Kidney glomerular epithelial cell (primary cell): ENCODE results near the gene SERPINE2.

Experiments used
- DNase-seq: peaks from one replicate; lab custom pipeline; 2025; lab: John Stamatoyannopoulos, UW

SERPINE2 gene

GRCh38 chr2:224039080-224039769 is at the start of gene SERPINE2:
Gene SERPINE2 (minus strand): TSS chr2:224039286. CDS start chr2:224001900, 37,386 bp downstream.
- DNase-seq, result peak; percentile 25

GRCh38 chr2:224086226-224086914 is 47.3 kb upstream of the SERPINE2 start:
- peak; percentile 78 for DNase-seq

GRCh38 chr2:224085811-224086210 is 46.7 kb upstream of the SERPINE2 start:
- DNase-seq, result peak; percentile 71

- peak; percentile 67 for DNase-seq
Observed at GRCh38 chr2:224085246-224085645, 46.2 kb upstream of the SERPINE2 start.

GRCh38 chr2:224084266-224084892 is 45.3 kb upstream of the SERPINE2 start:
- DNase-seq, result no peak

- no peak for DNase-seq
Observed at GRCh38 chr2:224083638-224084037, 44.6 kb upstream of the SERPINE2 start.

- DNase-seq, result peak; percentile 56
Observed at GRCh38 chr2:224078656-224079055, 39.6 kb upstream of the SERPINE2 start.

GRCh38 chr2:224077773-224078507 is 38.9 kb upstream of the SERPINE2 start:
- DNase-seq, result no peak

- no peak for DNase-seq
Observed at GRCh38 chr2:224075588-224075987, 36.5 kb upstream of the SERPINE2 start.

- no peak for DNase-seq
Observed at GRCh38 chr2:224073676-224074075, 34.6 kb upstream of the SERPINE2 start.

GRCh38 chr2:224072541-224073188 is 33.6 kb upstream of the SERPINE2 start:
- DNase-seq, result no peak

- DNase-seq, result no peak
Observed at GRCh38 chr2:224069172-224069571, 30.1 kb upstream of the SERPINE2 start.

- no peak for DNase-seq
Observed at GRCh38 chr2:224063298-224063648, 24.2 kb upstream of the SERPINE2 start.

- DNase-seq, result no peak
Observed at GRCh38 chr2:224062481-224063297, 23.6 kb upstream of the SERPINE2 start.

GRCh38 chr2:224060783-224061482 is 21.8 kb upstream of the SERPINE2 start:
- no peak for DNase-seq

GRCh38 chr2:224059178-224059577 is 20.1 kb upstream of the SERPINE2 start:
- no peak for DNase-seq

GRCh38 chr2:224058048-224058775 is 19.1 kb upstream of the SERPINE2 start:
- DNase-seq, result no peak

- no peak for DNase-seq
Observed at GRCh38 chr2:224056889-224057288, 17.8 kb upstream of the SERPINE2 start.

GRCh38 chr2:224055101-224055500 is 16.0 kb upstream of the SERPINE2 start:
- no peak for DNase-seq

- no peak for DNase-seq
Observed at GRCh38 chr2:224046752-224047151, 7.7 kb upstream of the SERPINE2 start.
